ENCODE data around the gene ARL2BP. TPM values are rescaled to one million over a fixed set of nuclear protein-coding genes. Genes with fewer than 3 reads are reported as not detected.

The ARL2BP gene
- total and polyA plus RNA-seq, 2 of the 13 experiments (the other 11 are each of a cell fraction or from before 2014, with no cell fraction given): 64.3 to 67.6 TPM

DNA sequence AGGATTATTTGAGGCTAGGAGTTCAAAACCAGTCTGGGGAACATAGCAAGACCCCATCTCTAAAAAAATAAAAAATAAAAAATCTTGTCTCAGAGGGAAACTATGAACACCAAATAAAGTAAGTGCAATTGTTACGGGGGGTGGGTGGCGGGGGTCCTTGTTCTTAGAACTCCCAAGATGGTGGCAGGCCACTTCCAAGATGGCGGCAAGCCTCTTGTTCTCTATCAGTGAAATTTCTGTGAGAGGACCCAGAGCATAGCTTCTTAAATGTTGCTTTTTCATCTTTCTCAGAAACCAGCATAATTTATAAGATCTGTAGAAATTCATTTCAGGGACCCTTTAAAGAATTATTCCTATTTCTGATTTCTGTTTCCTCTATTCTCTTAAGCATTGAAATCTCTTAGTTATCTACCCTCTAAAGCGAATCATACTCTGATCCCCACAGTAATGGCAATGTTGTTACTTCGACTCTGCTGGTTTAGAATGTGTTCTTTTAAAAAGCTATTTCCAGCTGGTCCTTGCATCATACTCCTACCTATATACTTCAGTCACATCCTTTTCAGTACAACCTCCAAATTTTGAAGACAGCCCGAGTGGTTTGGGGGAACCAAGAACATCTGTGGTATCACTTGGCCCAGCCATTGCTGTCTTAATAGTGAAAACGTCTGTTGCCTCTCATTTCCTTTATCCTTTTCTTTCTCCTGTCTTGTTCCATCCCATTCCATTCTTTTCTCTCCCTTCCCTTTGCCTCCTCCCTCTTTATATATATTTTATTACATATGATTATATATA, 42.8 kb upstream of the ARL2BP start:
- no peak overlapping the region for H3K9ac ChIP-seq (ENCODE audit: insufficient read depth, low read depth, low read length)
- no peaks in the 10 kb centered on the region for H3K27me3 ChIP-seq (ENCODE audit: control insufficient read depth in 1 of 2, insufficient read depth in 2 of 2, low read length in 2 of 2)
- 97% methylated on average over 7 of the region's 7 CpGs for WGBS (ENCODE audit: low lambda C conversion rate)
- no TSS peak for BruUV-seq (replicated peaks)
- no peak for DNase-seq (ENCODE audit: low spot score)
- no peak overlapping the region for H3K27ac ChIP-seq (ENCODE audit: extremely low read length, insufficient read depth, low read length)
- peaks cover 24% of the 10 kb centered on the region for H3K4me1 ChIP-seq (ENCODE audit: insufficient read depth, low read length)
- no peaks in the 10 kb centered on the region for H3K9me3 ChIP-seq (ENCODE audit: low read length)
- peaks cover 13 to 34% of the 10 kb centered on the region in 2 experiments for H3K36me3 ChIP-seq (replicated peaks in 1 of 2; ENCODE audit: control insufficient read depth in 1 of 2, insufficient read depth in 2 of 2, low read length in 2 of 2)
- FAIRE-seq: no peak
- no peak overlapping the region for H3K4me2 ChIP-seq (ENCODE audit: low read depth, low read length)
- in situ Hi-C loops (cut with HindIII; ENCODE audit: extremely low pct_ligation_motif_present, low pct_unique_long_range_greater_than_20kb) (no loop called here), intact Hi-C loops (cut with micrococcal nuclease; ENCODE audit: unreplicated experiment) (no loop called here)
- TF ChIP-seq TBL1XR1 (IDR thresholded peaks at IDR 0.05; ENCODE audit: borderline replicate concordance, low read length, partially characterized antibody) (no peak), ZNF577 (CRISPR knock-in tag; IDR thresholded peaks at IDR 0.05; ENCODE audit: borderline replicate concordance, low read depth) (no peak), RORA (CRISPR knock-in tag; IDR thresholded peaks at IDR 0.05) (no peak)
- TF ChIP-seq, protein P1, sequence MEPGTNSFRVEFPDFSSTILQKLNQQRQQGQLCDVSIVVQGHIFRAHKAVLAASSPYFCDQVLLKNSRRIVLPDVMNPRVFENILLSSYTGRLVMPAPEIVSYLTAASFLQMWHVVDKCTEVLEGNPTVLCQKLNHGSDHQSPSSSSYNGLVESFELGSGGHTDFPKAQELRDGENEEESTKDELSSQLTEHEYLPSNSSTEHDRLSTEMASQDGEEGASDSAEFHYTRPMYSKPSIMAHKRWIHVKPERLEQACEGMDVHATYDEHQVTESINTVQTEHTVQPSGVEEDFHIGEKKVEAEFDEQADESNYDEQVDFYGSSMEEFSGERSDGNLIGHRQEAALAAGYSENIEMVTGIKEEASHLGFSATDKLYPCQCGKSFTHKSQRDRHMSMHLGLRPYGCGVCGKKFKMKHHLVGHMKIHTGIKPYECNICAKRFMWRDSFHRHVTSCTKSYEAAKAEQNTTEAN (CRISPR knock-in tag; conservative IDR thresholded peaks at IDR 0.05): no peak
- H2AFZ ChIP-seq (ENCODE audit: low read length): no peak overlapping the region
- no peak overlapping the region for H3K4me3 ChIP-seq (replicated peaks in 1 of 3; ENCODE audit: insufficient read depth in 1 of 3, low read depth in 2 of 3, low read length in 3 of 3)
- no peak for ATAC-seq
- H4K20me1 ChIP-seq (ENCODE audit: insufficient read depth, low read length): peaks cover 3% of the 10 kb centered on the region; the same call in 1 of the 2 replicates
- CTCF ChIA-PET (ENCODE audit: low intra/inter-chr PET ratio, low total read pairs): no interaction called here
- POLR2A ChIA-PET: no interaction called here
- peaks cover 37% of the 10 kb centered on the region for H3K79me2 ChIP-seq (ENCODE audit: insufficient read depth, low read length)

DNA sequence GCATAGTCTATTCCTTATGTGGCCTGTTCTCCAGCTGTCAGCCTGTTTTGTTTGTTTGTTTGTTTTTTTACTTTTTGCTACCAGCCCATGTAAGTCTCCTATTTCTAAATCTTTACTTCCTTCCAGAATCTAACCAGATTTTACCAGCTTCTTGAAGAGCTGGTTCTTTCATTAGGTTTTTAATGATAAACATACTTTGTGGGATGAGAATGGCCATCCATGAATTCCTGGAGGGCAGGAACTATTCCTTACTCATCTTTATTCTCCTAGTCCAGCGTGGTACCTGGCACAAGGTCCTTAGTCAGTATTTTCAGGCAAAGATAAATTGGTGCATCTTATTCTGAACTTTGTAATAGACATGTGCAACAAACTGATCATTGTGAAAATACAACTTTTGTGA, 41.6 kb upstream of the ARL2BP start:
- no peak for DNase-seq (ENCODE audit: low spot score)
- H3K27me3 ChIP-seq (ENCODE audit: control insufficient read depth in 1 of 2, insufficient read depth in 2 of 2, low read length in 2 of 2): no peaks in the 10 kb centered on the region
- peaks cover 13% of the 10 kb centered on the region for H3K4me1 ChIP-seq (ENCODE audit: insufficient read depth, low read length)
- no peak overlapping the region for H3K27ac ChIP-seq (ENCODE audit: extremely low read length, insufficient read depth, low read length)
- intact Hi-C loops (cut with micrococcal nuclease; ENCODE audit: unreplicated experiment) (no loop called here), in situ Hi-C loops (cut with HindIII; ENCODE audit: extremely low pct_ligation_motif_present, low pct_unique_long_range_greater_than_20kb) (no loop called here)
- no peak for FAIRE-seq
- peaks cover 18 to 42% of the 10 kb centered on the region in 2 experiments for H3K36me3 ChIP-seq (replicated peaks in 1 of 2; ENCODE audit: control insufficient read depth in 1 of 2, insufficient read depth in 2 of 2, low read length in 2 of 2)
- no peak overlapping the region for H2AFZ ChIP-seq (ENCODE audit: low read length)
- ChIA-PET CTCF (ENCODE audit: low intra/inter-chr PET ratio, low total read pairs) (no interaction called here), POLR2A (no interaction called here)
- no peak for ATAC-seq
- peaks cover 3% of the 10 kb centered on the region; the same call in 1 of the 2 replicates for H4K20me1 ChIP-seq (ENCODE audit: insufficient read depth, low read length)
- WGBS (ENCODE audit: low lambda C conversion rate): 97% methylated on average over 1 of the region's 1 CpG
- H3K4me2 ChIP-seq (ENCODE audit: low read depth, low read length): no peak overlapping the region
- peaks cover 27% of the 10 kb centered on the region for H3K79me2 ChIP-seq (ENCODE audit: insufficient read depth, low read length)
- no peaks in the 10 kb centered on the region for H3K9me3 ChIP-seq (ENCODE audit: low read length)
- no peak overlapping the region for H3K9ac ChIP-seq (ENCODE audit: insufficient read depth, low read depth, low read length)
- no TSS peak for BruUV-seq (replicated peaks)
- H3K4me3 ChIP-seq (replicated peaks in 1 of 3; ENCODE audit: insufficient read depth in 1 of 3, low read depth in 2 of 3, low read length in 3 of 3): no peak overlapping the region
- no peak for TF ChIP-seq CHCHD3 (CRISPR knock-in tag; IDR thresholded peaks at IDR 0.05)
- TF ChIP-seq ZNF136 (CRISPR knock-in tag; IDR thresholded peaks at IDR 0.05; ENCODE audit: low read depth): no peak
- TF ChIP-seq GZF1 (CRISPR knock-in tag; IDR thresholded peaks at IDR 0.05): no peak
- no peak for TF ChIP-seq PPARG (CRISPR knock-in tag; conservative IDR thresholded peaks at IDR 0.05)
- TF ChIP-seq XRCC5 (optimal IDR thresholded peaks at IDR 0.05; ENCODE audit: low read length): no peak
- TF ChIP-seq ZNF678 (CRISPR knock-in tag; IDR thresholded peaks at IDR 0.05): no peak
- no peak for TF ChIP-seq SOX13 (IDR thresholded peaks at IDR 0.05)
- TF ChIP-seq SOX13 (CRISPR knock-in tag; conservative IDR thresholded peaks at IDR 0.05 in 1 of 2, IDR thresholded peaks at IDR 0.05 in 1 of 2): no peak
- no peak for TF ChIP-seq ZSCAN31 (CRISPR knock-in tag; IDR thresholded peaks at IDR 0.05; ENCODE audit: low read depth)
- no peak for TF ChIP-seq KDM6A (CRISPR knock-in tag; IDR thresholded peaks at IDR 0.05; ENCODE audit: low read depth)
- TF ChIP-seq, protein P2, sequence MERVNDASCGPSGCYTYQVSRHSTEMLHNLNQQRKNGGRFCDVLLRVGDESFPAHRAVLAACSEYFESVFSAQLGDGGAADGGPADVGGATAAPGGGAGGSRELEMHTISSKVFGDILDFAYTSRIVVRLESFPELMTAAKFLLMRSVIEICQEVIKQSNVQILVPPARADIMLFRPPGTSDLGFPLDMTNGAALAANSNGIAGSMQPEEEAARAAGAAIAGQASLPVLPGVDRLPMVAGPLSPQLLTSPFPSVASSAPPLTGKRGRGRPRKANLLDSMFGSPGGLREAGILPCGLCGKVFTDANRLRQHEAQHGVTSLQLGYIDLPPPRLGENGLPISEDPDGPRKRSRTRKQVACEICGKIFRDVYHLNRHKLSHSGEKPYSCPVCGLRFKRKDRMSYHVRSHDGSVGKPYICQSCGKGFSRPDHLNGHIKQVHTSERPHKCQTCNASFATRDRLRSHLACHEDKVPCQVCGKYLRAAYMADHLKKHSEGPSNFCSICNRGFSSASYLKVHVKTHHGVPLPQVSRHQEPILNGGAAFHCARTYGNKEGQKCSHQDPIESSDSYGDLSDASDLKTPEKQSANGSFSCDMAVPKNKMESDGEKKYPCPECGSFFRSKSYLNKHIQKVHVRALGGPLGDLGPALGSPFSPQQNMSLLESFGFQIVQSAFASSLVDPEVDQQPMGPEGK (CRISPR knock-in tag; IDR thresholded peaks at IDR 0.05): no peak
- TF ChIP-seq KMT2B (CRISPR knock-in tag; IDR thresholded peaks at IDR 0.05): no peak
- TF ChIP-seq ZNF17 (CRISPR knock-in tag; IDR thresholded peaks at IDR 0.05): no peak
